HG02623 (cell line): ENCODE measurements around the gene ALKBH6.

ENCODE experiments used
- ATAC-seq: cut with Tn5 transposase; IDR thresholded peaks from one replicate; pipeline ENCODE4 v1.9.1; 2021; ENCODE audit warnings: moderate library complexity; ENCODE audit not compliant: unreplicated experiment

The ALKBH6 gene

DNA sequence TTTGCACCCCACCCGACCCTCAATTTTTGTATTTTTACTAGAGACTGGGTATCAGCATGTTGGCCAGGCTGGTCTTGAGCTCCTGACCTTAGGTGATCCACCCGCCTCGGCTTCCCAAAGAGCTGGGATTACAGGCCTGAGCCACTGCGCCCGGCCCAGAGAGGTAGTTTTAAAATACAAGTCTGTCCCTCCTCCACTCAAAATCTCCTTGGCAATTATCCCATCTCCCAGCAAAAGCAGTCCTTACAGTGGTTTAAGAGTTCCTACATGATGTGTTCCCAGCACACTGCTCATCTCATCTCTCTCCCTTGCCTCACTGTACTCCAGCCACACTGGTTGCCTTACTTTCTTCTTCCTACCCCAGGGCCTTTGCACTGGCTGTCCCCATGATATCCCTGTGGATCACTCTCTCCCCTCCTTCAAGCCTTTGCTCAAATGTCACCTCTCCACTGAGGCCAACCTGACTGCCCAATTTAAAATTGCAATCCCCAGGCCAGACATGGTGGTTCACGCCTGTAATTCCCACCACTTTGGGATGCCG is 53.5 kb downstream of the ALKBH6 start:
- no peak for ATAC-seq

DNA sequence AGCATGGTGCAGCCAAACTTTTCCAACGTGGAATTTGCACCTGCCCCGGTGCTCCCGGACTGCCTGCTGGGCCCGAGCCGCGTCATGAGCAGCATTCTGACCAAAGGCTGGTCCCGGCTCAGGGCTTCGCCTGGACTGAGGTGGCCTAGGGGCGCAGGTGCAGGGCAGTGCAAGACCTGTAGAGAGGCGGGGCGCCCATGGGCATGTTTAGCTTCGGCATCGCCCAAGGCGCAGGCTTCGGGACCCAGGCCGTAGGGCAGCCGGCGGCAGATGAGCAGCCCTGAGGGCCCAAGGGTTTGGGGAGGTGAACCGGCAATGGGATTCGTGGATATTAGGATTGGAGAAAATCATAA is 54.1 kb downstream of the ALKBH6 start:
- no peak for ATAC-seq
